ENCODE results near the gene GSTO2. TPM values are rescaled to one million over a fixed set of nuclear protein-coding genes. Genes with fewer than 3 reads are reported as not detected.

Gene GSTO2
- total RNA-seq, 1 donor from 2014 or later: 24.0 TPM

- peak within 1 kb of the TSS; percentile 66 for H3K4me3 ChIP-seq (ENCODE audit: low read depth, low read length)
- DNase-seq (ENCODE audit: low read depth): no peak
- no peaks in the 10 kb centered on the region for H3K27me3 ChIP-seq (ENCODE audit: control insufficient read depth, insufficient read depth, low read length)
- H3K36me3 ChIP-seq (ENCODE audit: control insufficient read depth, insufficient read depth, low read length): no peaks in the 10 kb centered on the region
- peak; percentile 39 for TF ChIP-seq CTCF (IDR thresholded peaks at IDR 0.05; ENCODE audit: insufficient read depth, low read length, poor library complexity, severe bottlenecking)
Observed at GRCh38 chr10:104337985-104338735, 69.2 kb downstream of the GSTO2 start, which contains the start of gene ITPRIP. Gene ITPRIP (minus strand): TSS chr10:104338465. CDS start chr10:104316051, 22,414 bp downstream.

- Histone ChIP-seq H3K4me3 (ENCODE audit: low read depth, low read length) (no peak overlapping the region), H3K27me3 (ENCODE audit: control insufficient read depth, insufficient read depth, low read length) (no peaks in the 10 kb centered on the region), H3K36me3 (ENCODE audit: control insufficient read depth, insufficient read depth, low read length) (no peaks in the 10 kb centered on the region)
- DNase-seq (ENCODE audit: low read depth): no peak
- TF ChIP-seq CTCF (IDR thresholded peaks at IDR 0.05; ENCODE audit: insufficient read depth, low read length, poor library complexity, severe bottlenecking): no peak
Observed at GRCh38 chr10:104339469-104340110, 70.6 kb downstream of the GSTO2 start.

DNA sequence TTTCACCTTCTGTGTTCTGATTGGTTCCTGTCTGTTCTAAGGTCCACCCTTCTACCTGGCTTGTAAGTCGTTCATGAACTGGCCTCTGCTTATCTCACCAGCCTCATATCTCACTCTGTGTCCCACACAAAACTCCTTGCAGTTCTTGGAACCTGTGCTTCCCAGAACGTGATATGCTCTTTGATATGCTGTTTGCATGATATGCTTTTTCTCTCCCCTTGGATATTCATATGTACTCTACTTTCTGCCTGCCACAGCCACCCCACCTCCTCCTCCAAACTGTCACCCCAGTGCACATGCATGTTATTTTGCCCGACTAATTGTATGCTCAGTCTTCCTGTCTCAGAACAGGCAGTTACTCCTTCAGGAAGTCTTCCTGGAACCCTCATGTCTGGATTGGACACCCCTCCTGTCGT is 71.1 kb downstream of the GSTO2 start:
- no peak for TF ChIP-seq CTCF (IDR thresholded peaks at IDR 0.05; ENCODE audit: insufficient read depth, low read length, poor library complexity, severe bottlenecking)

GRCh38 chr10:104340641-104341040 is 71.7 kb downstream of the GSTO2 start:
- no peak overlapping the region for H3K4me3 ChIP-seq (ENCODE audit: low read depth, low read length)
- DNase-seq (ENCODE audit: low read depth): no peak
- no peak for TF ChIP-seq CTCF (IDR thresholded peaks at IDR 0.05; ENCODE audit: insufficient read depth, low read length, poor library complexity, severe bottlenecking)
- H3K27me3 ChIP-seq (ENCODE audit: control insufficient read depth, insufficient read depth, low read length): no peaks in the 10 kb centered on the region
- H3K36me3 ChIP-seq (ENCODE audit: control insufficient read depth, insufficient read depth, low read length): no peaks in the 10 kb centered on the region

More for the DNA sequence above, 71.1 kb downstream of the GSTO2 start:
- Histone ChIP-seq H3K4me3 (ENCODE audit: low read depth, low read length) (no peak overlapping the region), H3K36me3 (ENCODE audit: control insufficient read depth, insufficient read depth, low read length) (no peaks in the 10 kb centered on the region), H3K27me3 (ENCODE audit: control insufficient read depth, insufficient read depth, low read length) (no peaks in the 10 kb centered on the region)
- DNase-seq (ENCODE audit: low read depth): no peak

- Histone ChIP-seq H3K36me3 (ENCODE audit: control insufficient read depth, insufficient read depth, low read length) (no peaks in the 10 kb centered on the region), H3K4me3 (ENCODE audit: low read depth, low read length) (no peak overlapping the region)
- TF ChIP-seq CTCF (IDR thresholded peaks at IDR 0.05; ENCODE audit: insufficient read depth, low read length, poor library complexity, severe bottlenecking): no peak
Observed at GRCh38 chr10:104342941-104343411, 74.0 kb downstream of the GSTO2 start.

More at GRCh38 chr10:104342941-104343411, 74.0 kb downstream of the GSTO2 start:
- no peaks in the 10 kb centered on the region for H3K27me3 ChIP-seq (ENCODE audit: control insufficient read depth, insufficient read depth, low read length)
- DNase-seq (ENCODE audit: low read depth): no peak
